HCT116 (cell line): ENCODE results near the gene METRN. TPM values are rescaled to one million over a fixed set of nuclear protein-coding genes. Genes with fewer than 3 reads are reported as not detected.
A peak's percentile ranks its signal among the peaks of the same experiment; 100 is the strongest.

ENCODE experiments used
- ATAC-seq: fragments of 200-7000 bp; cut with Tn5 transposase; 2 replicates; pipeline ENCODE4 v1.9.1; 2020; ENCODE audit warnings: mild to moderate bottlenecking, moderate library complexity
- BruUV-seq: library from RNA; stranded (reverse); fragments of 400-500 nt; replicated peaks from 2 replicates; lab custom pipeline; 2021; lab: Mats Ljungman, UMichigan
- CTCF ChIA-PET: fragments of 300-600 bp; sonication (Branson Sonifier 250); formaldehyde crosslinking; loops from one replicate; lab custom pipeline; 2021; ENCODE audit warnings: antibody characterized with exemption; lab: Charles Lee
- POLR2A ChIA-PET: fragments of 300-600, 350-600 bp; sonication (Branson Sonifier 250); formaldehyde crosslinking; loops from one replicate; lab custom pipeline; 2021; ENCODE audit warnings: antibody characterized with exemption; lab: Charles Lee
- RAD21 ChIA-PET, 2 experiments: fragments of 300-600 bp; sonication (Branson Sonifier 250); formaldehyde crosslinking; loops; one replicate each; lab custom pipeline; 2023; ENCODE audit warnings: low total read pairs in 2 of 2; ENCODE audit not compliant: uncharacterized antibody in 2 of 2, unreplicated experiment in 2 of 2, low non-redundant PET in 1 of 2; lab: Charles Lee
- DNase-seq: peaks from one replicate; pipeline ENCODE4 v3.0.0-alpha.2; 2010; ENCODE audit warnings: low read depth, low spot score
- H2AFZ ChIP-seq: fragments of 200-600 bp; shearing (Covaris generic), sonication (generic); 2 replicates; pipeline ENCODE4 v1.6.1; 2017; ENCODE audit warnings: low read depth, mixed run types, mixed read lengths, antibody characterized with exemption, low read length; ENCODE audit not compliant: poor library complexity, severe bottlenecking
- H3K27ac ChIP-seq: 2 replicates; pipeline ENCODE4 v1.5.1; 2012; ENCODE audit warnings: low read depth, low read length
- H3K27me3 ChIP-seq: fragments of 200-600 bp; sonication (generic); 2 replicates; pipeline ENCODE4 v1.6.1; 2016; ENCODE audit warnings: mixed run types, low read length, mixed read lengths; ENCODE audit not compliant: insufficient read depth
- H3K36me3 ChIP-seq, 2 experiments: fragments of 200-500 bp in 1 of 2; fragments of 200-600 bp in 1 of 2; sonication (Bioruptor generic) in 1 of 2; sonication (generic) in 1 of 2; 2 replicates each; pipeline versions ENCODE4 v1.5.1 to v1.6.1; 2014 to 2016; ENCODE audit warnings: low read length in 2 of 2, inconsistent platforms in 1 of 2, mixed read lengths in 1 of 2, mixed run types in 1 of 2; ENCODE audit not compliant: insufficient read depth in 2 of 2, control insufficient read depth in 1 of 2
- H3K4me1 ChIP-seq, 2 experiments: fragments of 200-600 bp in 1 of 2; sonication (generic) in 1 of 2; 2 replicates each; pipeline versions ENCODE4 v1.5.1 to v1.6.1; 2012 to 2017; ENCODE audit warnings: low read length in 2 of 2, inconsistent platforms in 1 of 2, mild to moderate bottlenecking in 1 of 2, mixed read lengths in 1 of 2, mixed run types in 1 of 2, moderate library complexity in 1 of 2; ENCODE audit not compliant: insufficient read depth in 2 of 2, control insufficient read depth in 1 of 2
- H3K4me2 ChIP-seq: fragments of 200-600 bp; sonication (generic); 2 replicates; pipeline ENCODE4 v1.6.1; 2017; ENCODE audit warnings: mixed run types, low read length, mixed read lengths
- H3K4me3 ChIP-seq, 2 experiments: fragments of 200-600 bp in 1 of 2; sonication (generic) in 1 of 2; replicated peaks in 1 of 2; 2 replicates each; pipeline ENCODE4 v1.5.1; 2011 to 2016; ENCODE audit warnings: low read length in 2 of 2, control low read depth in 1 of 2, low read depth in 1 of 2, mild to moderate bottlenecking in 1 of 2, mixed read lengths in 1 of 2, mixed run types in 1 of 2
- H3K79me2 ChIP-seq: fragments of 200-600 bp; sonication (generic); 2 replicates; pipeline ENCODE4 v1.6.1; 2017; ENCODE audit warnings: mild to moderate bottlenecking, mixed run types, low read length, moderate library complexity, mixed read lengths; ENCODE audit not compliant: insufficient read depth
- H3K9ac ChIP-seq: fragments of 200-600 bp; sonication (generic); 2 replicates; pipeline ENCODE4 v1.6.1; 2016; ENCODE audit warnings: low read length, mixed read lengths
- H3K9me2 ChIP-seq: fragments of 200-600 bp; sonication (generic), shearing (Covaris generic); 2 replicates; pipeline ENCODE4 v1.6.1; 2017; ENCODE audit warnings: mixed run types, mild to moderate bottlenecking, moderate library complexity; ENCODE audit not compliant: insufficient read depth
- H3K9me3 ChIP-seq, 2 experiments: fragments of 200-500 bp in 1 of 2; fragments of 200-600 bp in 1 of 2; sonication (Bioruptor generic) in 1 of 2; sonication (generic) in 1 of 2; 2 replicates each; pipeline ENCODE4 v1.6.1; 2014 to 2017; ENCODE audit warnings: low read length in 2 of 2, mixed read lengths in 2 of 2, inconsistent platforms in 1 of 2, low read depth in 1 of 2, mild to moderate bottlenecking in 1 of 2, mixed run types in 1 of 2, moderate library complexity in 1 of 2; ENCODE audit not compliant: control insufficient read depth in 1 of 2, insufficient read depth in 1 of 2
- H4K20me1 ChIP-seq: fragments of 200-600 bp; sonication (generic), shearing (Covaris generic); 2 replicates; pipeline ENCODE4 v1.6.1; 2017; ENCODE audit warnings: mixed run types, mild to moderate bottlenecking, moderate library complexity; ENCODE audit not compliant: insufficient read depth
- EZH2 ChIP-seq: fragments of 200-600 bp; sonication (generic); IDR thresholded peaks from 2 replicates; pipeline ENCODE4 v1.6.1; 2017; ENCODE audit warnings: antibody characterized with exemption, mixed run types
- EZH2phosphoT487 ChIP-seq: fragments of 200-600 bp; IDR thresholded peaks from 2 replicates; pipeline ENCODE4 v1.6.1; 2018; ENCODE audit warnings: antibody characterized with exemption, borderline replicate concordance
- POLR2AphosphoS5 ChIP-seq: IDR thresholded peaks from 2 replicates; pipeline ENCODE4 v1.6.1; 2011; ENCODE audit warnings: mild to moderate bottlenecking, low read depth, low read length, moderate library complexity
- ZFX ChIP-seq: fragments of 450-650 bp; IDR thresholded peaks from 2 replicates; pipeline ENCODE4 v1.6.1; 2017
- intact Hi-C: fragments of 100-400 bp; cut with micrococcal nuclease; formaldehyde crosslinking; loops from 2 replicates; pipeline ENCODE4 v1.10.0; 2022
- total RNA-seq: library from RNA; stranded (reverse); gene quantifications from one replicate; pipeline ENCODE4 v1.2.1, GENCODE V29; 2021; ENCODE audit not compliant: unreplicated experiment
- TF ChIP-seq, protein P1 (sequence below), 3 experiments: fragments of 200-600 bp in 1 of 3; sonication (generic) in 1 of 3; IDR thresholded peaks in 2 of 3; conservative IDR thresholded peaks in 1 of 3; 2 replicates each; pipeline ENCODE4 v1.5.1; 2012 to 2017; ENCODE audit warnings: low read depth in 2 of 3, low read length in 2 of 3, antibody characterized with exemption in 1 of 3, borderline replicate concordance in 1 of 3, control low read depth in 1 of 3, mild to moderate bottlenecking in 1 of 3, mixed read lengths in 1 of 3, mixed run types in 1 of 3, moderate library complexity in 1 of 3; ENCODE audit not compliant: insufficient read depth in 1 of 3
- TF ChIP-seq, protein P2 (sequence below): IDR thresholded peaks from 2 replicates; pipeline ENCODE4 v1.6.1; 2011; ENCODE audit warnings: mild to moderate bottlenecking, low read length, moderate library complexity; ENCODE audit not compliant: insufficient replicate concordance; ENCODE audit errors: extremely low read depth

The METRN gene
- total RNA-seq, 1 experiment from 2014 or later, result 193 TPM

DNA sequence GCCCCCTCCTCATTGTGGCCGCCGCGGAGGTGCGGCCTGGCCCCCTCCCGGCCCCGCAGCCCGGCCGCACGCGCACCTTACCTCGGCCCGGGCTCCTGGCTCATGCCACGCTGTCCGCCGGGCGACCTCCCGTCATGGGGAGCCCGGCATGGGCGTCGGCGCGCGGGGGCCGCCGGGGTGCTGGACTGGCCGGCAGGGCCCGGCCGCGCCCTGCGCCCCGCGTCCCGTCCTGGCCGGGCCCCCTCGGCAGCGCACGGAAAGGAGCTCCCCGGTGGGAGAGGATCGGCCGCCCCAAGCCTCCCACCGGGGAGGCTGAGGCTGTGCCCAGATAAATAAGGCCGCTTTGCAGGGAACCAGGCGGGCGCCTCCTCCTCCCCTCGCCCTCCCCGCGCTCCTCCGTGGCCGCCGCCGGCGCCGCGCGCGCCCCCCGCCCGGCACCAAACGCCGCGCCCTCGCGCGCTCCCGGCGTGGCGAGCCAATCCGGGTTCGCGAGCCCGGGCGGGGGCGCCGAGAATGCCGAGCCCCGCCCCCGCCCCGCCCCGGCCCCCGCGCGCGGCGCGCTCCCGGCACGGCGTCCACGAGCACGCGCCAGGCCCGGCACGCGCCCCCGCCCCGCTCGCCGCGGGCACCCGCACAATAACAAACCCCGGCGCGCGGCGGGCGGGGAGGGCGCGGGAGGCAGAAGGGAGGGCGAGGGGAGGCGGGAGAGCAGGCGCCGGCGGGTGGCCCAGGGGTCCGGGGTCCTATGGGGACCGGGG, 9.3 kb upstream of the METRN start, which contains the start of gene FBXL16:
Gene FBXL16 (minus strand): TSS at position 371 of the 758 bp plus-strand sequence. CDS start 8,396 bp downstream, outside the sequence.
- ChIA-PET RAD21 (no interaction called here), POLR2A (no interaction called here), CTCF (interaction anchor here (0.6 kb wide), 1 partner anchor 10 kb away, joined by 3 read pairs; no protein-coding TSS in a partner anchor)
- H3K36me3 ChIP-seq, result no peaks in the 10 kb centered on the region; a peak in 2 of 4 replicates
- H3K27ac ChIP-seq, result peak within 1 kb of the TSS; percentile 87
- peak within 1 kb of the TSS; percentile 91 for H3K9ac ChIP-seq
- no TSS peak for BruUV-seq
- H2AFZ ChIP-seq, result no peak within 1 kb of the TSS
- peak; percentile 76 for ATAC-seq
- intact Hi-C loops, result no loop called here
- H4K20me1 ChIP-seq, result no peaks in the 10 kb centered on the region
- DNase-seq, result no peak
- H3K4me2 ChIP-seq, result peak within 1 kb of the TSS; percentile 97
- H3K9me3 ChIP-seq, result no peaks in the 10 kb centered on the region
- peak within 1 kb of the TSS; percentile 77 to 92 for H3K4me3 ChIP-seq
- peaks cover 34% of the 10 kb centered on the region for H3K79me2 ChIP-seq
- no peaks in the 10 kb centered on the region for H3K9me2 ChIP-seq
- no peaks in the 10 kb centered on the region for H3K27me3 ChIP-seq
- peaks cover 0 to 29% of the 10 kb centered on the region in 2 experiments; a peak in 3 of 4 replicates for H3K4me1 ChIP-seq
- TF ChIP-seq, protein P1, sequence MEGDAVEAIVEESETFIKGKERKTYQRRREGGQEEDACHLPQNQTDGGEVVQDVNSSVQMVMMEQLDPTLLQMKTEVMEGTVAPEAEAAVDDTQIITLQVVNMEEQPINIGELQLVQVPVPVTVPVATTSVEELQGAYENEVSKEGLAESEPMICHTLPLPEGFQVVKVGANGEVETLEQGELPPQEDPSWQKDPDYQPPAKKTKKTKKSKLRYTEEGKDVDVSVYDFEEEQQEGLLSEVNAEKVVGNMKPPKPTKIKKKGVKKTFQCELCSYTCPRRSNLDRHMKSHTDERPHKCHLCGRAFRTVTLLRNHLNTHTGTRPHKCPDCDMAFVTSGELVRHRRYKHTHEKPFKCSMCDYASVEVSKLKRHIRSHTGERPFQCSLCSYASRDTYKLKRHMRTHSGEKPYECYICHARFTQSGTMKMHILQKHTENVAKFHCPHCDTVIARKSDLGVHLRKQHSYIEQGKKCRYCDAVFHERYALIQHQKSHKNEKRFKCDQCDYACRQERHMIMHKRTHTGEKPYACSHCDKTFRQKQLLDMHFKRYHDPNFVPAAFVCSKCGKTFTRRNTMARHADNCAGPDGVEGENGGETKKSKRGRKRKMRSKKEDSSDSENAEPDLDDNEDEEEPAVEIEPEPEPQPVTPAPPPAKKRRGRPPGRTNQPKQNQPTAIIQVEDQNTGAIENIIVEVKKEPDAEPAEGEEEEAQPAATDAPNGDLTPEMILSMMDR (IDR thresholded peaks at IDR 0.05 in 2 of 3, conservative IDR thresholded peaks at IDR 0.05 in 1 of 3; ENCODE audit: borderline replicate concordance in 1 of 3, insufficient read depth in 1 of 3, low read depth in 2 of 3, low read length in 2 of 3), result no peak
- TF ChIP-seq POLR2AphosphoS5, result peak; percentile 48
- TF ChIP-seq EZH2phosphoT487, result no peak
- no peak for TF ChIP-seq EZH2
- TF ChIP-seq ZFX, result peak; percentile 56; the same call in 1 of the 2 replicates
- TF ChIP-seq, protein P2, sequence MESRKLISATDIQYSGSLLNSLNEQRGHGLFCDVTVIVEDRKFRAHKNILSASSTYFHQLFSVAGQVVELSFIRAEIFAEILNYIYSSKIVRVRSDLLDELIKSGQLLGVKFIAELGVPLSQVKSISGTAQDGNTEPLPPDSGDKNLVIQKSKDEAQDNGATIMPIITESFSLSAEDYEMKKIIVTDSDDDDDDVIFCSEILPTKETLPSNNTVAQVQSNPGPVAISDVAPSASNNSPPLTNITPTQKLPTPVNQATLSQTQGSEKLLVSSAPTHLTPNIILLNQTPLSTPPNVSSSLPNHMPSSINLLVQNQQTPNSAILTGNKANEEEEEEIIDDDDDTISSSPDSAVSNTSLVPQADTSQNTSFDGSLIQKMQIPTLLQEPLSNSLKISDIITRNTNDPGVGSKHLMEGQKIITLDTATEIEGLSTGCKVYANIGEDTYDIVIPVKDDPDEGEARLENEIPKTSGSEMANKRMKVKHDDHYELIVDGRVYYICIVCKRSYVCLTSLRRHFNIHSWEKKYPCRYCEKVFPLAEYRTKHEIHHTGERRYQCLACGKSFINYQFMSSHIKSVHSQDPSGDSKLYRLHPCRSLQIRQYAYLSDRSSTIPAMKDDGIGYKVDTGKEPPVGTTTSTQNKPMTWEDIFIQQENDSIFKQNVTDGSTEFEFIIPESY, result no peak
